Activated T-helper 1 cell treated with anti-CD3 and anti-CD28 coated beads, Interleukin-2, amount 50 U/mL, for 16 hours (primary cell): ENCODE measurements around the gene MPP3.
"Not testable (repeated sequence)": the region's sequence is repeated elsewhere in the genome, so short reads cannot be mapped to it uniquely, and the experiment has no call there.

ENCODE experiments used
- DNase-seq, 2 donors: peaks; one replicate each; pipeline ENCODE4 v3.0.0-alpha.2; 2020; ENCODE audit warnings: low read depth in 1 of 2, low spot score in 1 of 2

MPP3 gene

GRCh38 chr17:43810226-43810715 is 22.7 kb downstream of the MPP3 start:
- no peak for DNase-seq

GRCh38 chr17:43809121-43809520 is 23.8 kb downstream of the MPP3 start:
- no peak for DNase-seq

GRCh38 chr17:43808076-43808475 is 24.9 kb downstream of the MPP3 start:
- no peak for DNase-seq

- DNase-seq, result no peak
Observed at GRCh38 chr17:43805117-43805516, 27.8 kb downstream of the MPP3 start.

- no peak for DNase-seq
Observed at GRCh38 chr17:43803758-43804157, 29.2 kb downstream of the MPP3 start.

GRCh38 chr17:43801844-43802243 is 31.1 kb downstream of the MPP3 start:
- DNase-seq, result no peak

GRCh38 chr17:43800736-43801135 is 32.2 kb downstream of the MPP3 start:
- DNase-seq, result no peak

- DNase-seq, result no peak
Observed at GRCh38 chr17:43799047-43799446, 33.9 kb downstream of the MPP3 start.

- DNase-seq, result not testable (repeated sequence)
Observed at GRCh38 chr17:43798024-43798423, 34.9 kb downstream of the MPP3 start.

GRCh38 chr17:43792668-43793067 is 40.3 kb downstream of the MPP3 start:
- DNase-seq, result not testable (repeated sequence)

- DNase-seq, result no peak
Observed at GRCh38 chr17:43791589-43791988, 41.4 kb downstream of the MPP3 start.

- DNase-seq, result no peak
Observed at GRCh38 chr17:43790311-43790940, 42.5 kb downstream of the MPP3 start.

GRCh38 chr17:43789482-43789881 is 43.5 kb downstream of the MPP3 start:
- DNase-seq, result no peak

GRCh38 chr17:43788540-43788939 is 44.4 kb downstream of the MPP3 start:
- no peak for DNase-seq

GRCh38 chr17:43787728-43788127 is 45.2 kb downstream of the MPP3 start:
- DNase-seq, result no peak

GRCh38 chr17:43784628-43785101 is 48.3 kb downstream of the MPP3 start:
- DNase-seq, result no peak

GRCh38 chr17:43784068-43784467 is 48.9 kb downstream of the MPP3 start:
- DNase-seq, result no peak

GRCh38 chr17:43782913-43783680 is 49.8 kb downstream of the MPP3 start:
- DNase-seq, result no peak

- DNase-seq, result no peak
Observed at GRCh38 chr17:43780135-43780534, 52.8 kb downstream of the MPP3 start, which contains the start of gene CFAP97D1. Gene CFAP97D1, plus strand, starts transcription at chr17:43780435. Its CDS starts 28 bp downstream, at chr17:43780463.

GRCh38 chr17:43779145-43780125 is 53.5 kb downstream of the MPP3 start:
- DNase-seq, result no peak
